ENCODE results near the gene DPP10. TPM values are rescaled to one million over a fixed set of nuclear protein-coding genes. Genes with fewer than 3 reads are reported as not detected.

Gene DPP10
- total and polyA plus RNA-seq, 8 donors: 0.68 to 8.2 (median 4.7) TPM

GRCh38 chr2:114688241-114688640, 245.8 kb downstream of the DPP10 start:
- DNase-seq (no peak), ATAC-seq (no peak)
- Histone ChIP-seq H3K27me3 (no peaks in the 10 kb centered on the region), H3K36me3 (no peaks in the 10 kb centered on the region), H3K4me3 (no peak overlapping the region), H3K9me3 (peaks cover 0 to 5% of the 10 kb centered on the region in 2 donors), H3K27ac (no peak overlapping the region), H3K4me1 (no peaks in the 10 kb centered on the region)
- TF ChIP-seq, protein P1, sequence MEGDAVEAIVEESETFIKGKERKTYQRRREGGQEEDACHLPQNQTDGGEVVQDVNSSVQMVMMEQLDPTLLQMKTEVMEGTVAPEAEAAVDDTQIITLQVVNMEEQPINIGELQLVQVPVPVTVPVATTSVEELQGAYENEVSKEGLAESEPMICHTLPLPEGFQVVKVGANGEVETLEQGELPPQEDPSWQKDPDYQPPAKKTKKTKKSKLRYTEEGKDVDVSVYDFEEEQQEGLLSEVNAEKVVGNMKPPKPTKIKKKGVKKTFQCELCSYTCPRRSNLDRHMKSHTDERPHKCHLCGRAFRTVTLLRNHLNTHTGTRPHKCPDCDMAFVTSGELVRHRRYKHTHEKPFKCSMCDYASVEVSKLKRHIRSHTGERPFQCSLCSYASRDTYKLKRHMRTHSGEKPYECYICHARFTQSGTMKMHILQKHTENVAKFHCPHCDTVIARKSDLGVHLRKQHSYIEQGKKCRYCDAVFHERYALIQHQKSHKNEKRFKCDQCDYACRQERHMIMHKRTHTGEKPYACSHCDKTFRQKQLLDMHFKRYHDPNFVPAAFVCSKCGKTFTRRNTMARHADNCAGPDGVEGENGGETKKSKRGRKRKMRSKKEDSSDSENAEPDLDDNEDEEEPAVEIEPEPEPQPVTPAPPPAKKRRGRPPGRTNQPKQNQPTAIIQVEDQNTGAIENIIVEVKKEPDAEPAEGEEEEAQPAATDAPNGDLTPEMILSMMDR (IDR thresholded peaks at IDR 0.05): no peak
- intact Hi-C loops (cut with DNase I): no loop called here

GRCh38 chr2:114698520-114698919, 256.1 kb downstream of the DPP10 start:
- H3K9me3 ChIP-seq: no peaks in the 10 kb centered on the region
- DNase-seq: no peak
- ATAC-seq: peak; percentile 89
- intact Hi-C loops (cut with DNase I): no loop called here
- TF ChIP-seq, protein P1 (IDR thresholded peaks at IDR 0.05): no peak
- no peaks in the 10 kb centered on the region for H3K27me3 ChIP-seq
- H3K27ac ChIP-seq: no peak overlapping the region
- H3K4me3 ChIP-seq: no peak overlapping the region
- no peaks in the 10 kb centered on the region for H3K4me1 ChIP-seq
- H3K36me3 ChIP-seq: no peaks in the 10 kb centered on the region

- intact Hi-C loops (cut with DNase I): no loop called here
- no peaks in the 10 kb centered on the region for H3K4me1 ChIP-seq
- ATAC-seq: peak; percentile 87
- H3K27me3 ChIP-seq: no peaks in the 10 kb centered on the region
- H3K9me3 ChIP-seq: no peaks in the 10 kb centered on the region
- peak in 1 of 4 donors; percentile 7 for DNase-seq
- TF ChIP-seq, protein P1 (IDR thresholded peaks at IDR 0.05): no peak
- no peaks in the 10 kb centered on the region for H3K36me3 ChIP-seq
- no peak overlapping the region for H3K4me3 ChIP-seq
- H3K27ac ChIP-seq: no peak overlapping the region
These were observed 257.0 kb downstream of the DPP10 start for GRCh38 chr2:114699423-114699944.

- Histone ChIP-seq H3K36me3 (no peaks in the 10 kb centered on the region), H3K9me3 (no peaks in the 10 kb centered on the region), H3K4me1 (no peaks in the 10 kb centered on the region), H3K27ac (no peak overlapping the region), H3K4me3 (no peak overlapping the region), H3K27me3 (no peaks in the 10 kb centered on the region)
- DNase-seq (no peak), ATAC-seq (no peak)
- intact Hi-C loops (cut with DNase I): no loop called here
- TF ChIP-seq, protein P1 (IDR thresholded peaks at IDR 0.05): no peak
These were observed 258.0 kb downstream of the DPP10 start for GRCh38 chr2:114700440-114700839.

DNA sequence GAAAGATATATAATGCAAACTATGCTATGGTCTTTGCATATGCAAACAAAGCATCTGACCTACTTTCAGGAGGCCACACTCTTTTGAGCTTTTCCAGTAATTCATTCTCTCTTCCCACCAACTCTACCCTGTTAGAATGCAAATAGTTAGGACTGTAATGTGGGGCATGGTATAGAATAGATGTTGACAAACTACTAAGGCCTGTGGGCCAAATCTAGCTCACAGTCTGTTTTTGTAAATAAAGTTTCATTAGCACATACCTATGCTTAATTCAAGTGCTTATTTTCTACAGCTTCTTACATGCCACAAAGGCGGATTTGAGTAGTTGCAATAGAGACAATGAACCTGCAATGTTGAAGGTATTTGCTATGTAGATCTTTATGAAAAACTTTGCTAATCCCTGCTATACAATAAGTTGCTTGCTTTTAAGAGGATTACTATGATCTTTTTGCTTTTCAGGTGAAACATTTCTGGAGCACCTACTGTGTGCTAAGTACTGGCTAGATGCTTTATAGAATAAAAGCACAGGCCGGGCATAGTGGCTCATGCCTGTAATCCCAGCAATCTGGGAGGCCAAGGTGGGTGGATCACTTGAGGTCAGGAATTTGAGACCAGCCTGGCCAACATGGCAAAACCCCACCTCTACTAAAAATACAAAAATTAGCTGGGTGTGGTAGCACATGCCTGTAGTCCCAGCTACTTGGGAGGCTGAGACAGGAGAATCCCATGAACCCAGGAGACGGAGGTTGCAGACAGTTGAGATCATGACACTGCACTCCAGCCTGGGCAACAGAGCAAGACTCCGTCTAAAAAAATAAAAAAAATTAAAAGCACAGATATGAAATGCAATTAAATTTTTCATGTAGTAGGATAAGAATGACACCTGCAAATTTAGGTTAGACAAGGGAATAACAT, 267.8 kb downstream of the DPP10 start:
- no peaks in the 10 kb centered on the region for H3K9me3 ChIP-seq
- DNase-seq (no peak), ATAC-seq (no peak)
- H3K36me3 ChIP-seq: no peaks in the 10 kb centered on the region
- H3K27me3 ChIP-seq: no peaks in the 10 kb centered on the region
- H3K27ac ChIP-seq: no peak overlapping the region
- intact Hi-C loops (cut with DNase I): no loop called here
- no peak overlapping the region for H3K4me3 ChIP-seq
- no peaks in the 10 kb centered on the region for H3K4me1 ChIP-seq
- TF ChIP-seq, protein P1 (IDR thresholded peaks at IDR 0.05): no peak

Data from left lung (tissue), 10 donors.